ENCODE data around the gene FBLIM1. TPM values are rescaled to one million over a fixed set of nuclear protein-coding genes. Genes with fewer than 3 reads are reported as not detected.

The FBLIM1 gene
- total RNA-seq, 3 donors from 2014 or later, result 17.4 to 73.4 (median 42.6) TPM

- TF ChIP-seq POLR2A (IDR thresholded peaks at IDR 0.05) (no peak), CTCF (IDR thresholded peaks at IDR 0.05) (no peak), POLR2AphosphoS5 (IDR thresholded peaks at IDR 0.05) (no peak)
- Histone ChIP-seq H3K4me1 (peaks cover 0 to 4% of the 10 kb centered on the region in 2 donors), H3K27ac (peak overlapping the region in 1 of 2 donors; percentile 32), H3K36me3 (no peaks in the 10 kb centered on the region), H3K4me3 (no peak overlapping the region), H3K27me3 (no peaks in the 10 kb centered on the region), H3K9me3 (no peaks in the 10 kb centered on the region)
- DNase-seq (ENCODE audit: low spot score in 2 of 2), result no peak
- intact Hi-C loops (cut with DNase I; ENCODE audit: low total_unique reads), result no loop called here
Observed at GRCh38 chr1:15765495-15766194, 7.0 kb downstream of the FBLIM1 start.

GRCh38 chr1:15767941-15768340 lies 9.3 kb downstream of the FBLIM1 start:
- Histone ChIP-seq H3K9me3 (no peaks in the 10 kb centered on the region), H3K36me3 (no peaks in the 10 kb centered on the region), H3K4me3 (no peak overlapping the region), H3K27ac (no peak overlapping the region), H3K27me3 (no peaks in the 10 kb centered on the region), H3K4me1 (no peaks in the 10 kb centered on the region)
- no peak for DNase-seq (ENCODE audit: low spot score in 2 of 2)
- intact Hi-C loops (cut with DNase I; ENCODE audit: low total_unique reads), result no loop called here
- no peak for TF ChIP-seq POLR2A (IDR thresholded peaks at IDR 0.05)
- TF ChIP-seq CTCF (IDR thresholded peaks at IDR 0.05), result no peak
- TF ChIP-seq POLR2AphosphoS5 (IDR thresholded peaks at IDR 0.05), result no peak

GRCh38 chr1:15768388-15768787 lies 9.8 kb downstream of the FBLIM1 start:
- no peak for DNase-seq (ENCODE audit: low spot score in 2 of 2)
- H3K9me3 ChIP-seq, result no peaks in the 10 kb centered on the region
- H3K4me3 ChIP-seq, result no peak overlapping the region
- no peak overlapping the region for H3K27ac ChIP-seq
- intact Hi-C loops (cut with DNase I; ENCODE audit: low total_unique reads), result no loop called here
- TF ChIP-seq CTCF (IDR thresholded peaks at IDR 0.05) (no peak), POLR2AphosphoS5 (IDR thresholded peaks at IDR 0.05) (no peak), POLR2A (IDR thresholded peaks at IDR 0.05) (no peak)
- no peaks in the 10 kb centered on the region for H3K4me1 ChIP-seq
- H3K27me3 ChIP-seq, result no peaks in the 10 kb centered on the region
- no peaks in the 10 kb centered on the region for H3K36me3 ChIP-seq

GRCh38 chr1:15770313-15770962 lies 11.8 kb downstream of the FBLIM1 start:
- TF ChIP-seq POLR2AphosphoS5 (IDR thresholded peaks at IDR 0.05), result no peak
- TF ChIP-seq CTCF (IDR thresholded peaks at IDR 0.05), result no peak
- no peak for TF ChIP-seq POLR2A (IDR thresholded peaks at IDR 0.05)
- no peaks in the 10 kb centered on the region for H3K27me3 ChIP-seq
- no peaks in the 10 kb centered on the region for H3K36me3 ChIP-seq
- H3K9me3 ChIP-seq, result no peaks in the 10 kb centered on the region
- intact Hi-C loops (cut with DNase I; ENCODE audit: low total_unique reads), result no loop called here
- no peak overlapping the region for H3K4me3 ChIP-seq
- no peaks in the 10 kb centered on the region for H3K4me1 ChIP-seq
- H3K27ac ChIP-seq, result no peak overlapping the region
- no peak for DNase-seq (ENCODE audit: low spot score in 2 of 2)

GRCh38 chr1:15771836-15772515 lies 13.4 kb downstream of the FBLIM1 start:
- Histone ChIP-seq H3K9me3 (no peaks in the 10 kb centered on the region), H3K27ac (no peak overlapping the region), H3K4me3 (no peak overlapping the region), H3K36me3 (no peaks in the 10 kb centered on the region), H3K27me3 (no peaks in the 10 kb centered on the region), H3K4me1 (no peaks in the 10 kb centered on the region)
- DNase-seq (ENCODE audit: low spot score in 2 of 2), result no peak
- no peak for TF ChIP-seq POLR2A (IDR thresholded peaks at IDR 0.05)
- no peak for TF ChIP-seq POLR2AphosphoS5 (IDR thresholded peaks at IDR 0.05)
- TF ChIP-seq CTCF (IDR thresholded peaks at IDR 0.05), result no peak
- intact Hi-C loops (cut with DNase I; ENCODE audit: low total_unique reads), result no loop called here

All from breast epithelium (tissue), 4 donors.